HG02571 (cell line): ENCODE data around the gene CACNA1I.

Experiments
- ATAC-seq: cut with Tn5 transposase; IDR thresholded peaks from one replicate; pipeline ENCODE4 v1.9.1; 2021; ENCODE audit warnings: mild to moderate bottlenecking, moderate library complexity; ENCODE audit not compliant: unreplicated experiment

CACNA1I gene

DNA sequence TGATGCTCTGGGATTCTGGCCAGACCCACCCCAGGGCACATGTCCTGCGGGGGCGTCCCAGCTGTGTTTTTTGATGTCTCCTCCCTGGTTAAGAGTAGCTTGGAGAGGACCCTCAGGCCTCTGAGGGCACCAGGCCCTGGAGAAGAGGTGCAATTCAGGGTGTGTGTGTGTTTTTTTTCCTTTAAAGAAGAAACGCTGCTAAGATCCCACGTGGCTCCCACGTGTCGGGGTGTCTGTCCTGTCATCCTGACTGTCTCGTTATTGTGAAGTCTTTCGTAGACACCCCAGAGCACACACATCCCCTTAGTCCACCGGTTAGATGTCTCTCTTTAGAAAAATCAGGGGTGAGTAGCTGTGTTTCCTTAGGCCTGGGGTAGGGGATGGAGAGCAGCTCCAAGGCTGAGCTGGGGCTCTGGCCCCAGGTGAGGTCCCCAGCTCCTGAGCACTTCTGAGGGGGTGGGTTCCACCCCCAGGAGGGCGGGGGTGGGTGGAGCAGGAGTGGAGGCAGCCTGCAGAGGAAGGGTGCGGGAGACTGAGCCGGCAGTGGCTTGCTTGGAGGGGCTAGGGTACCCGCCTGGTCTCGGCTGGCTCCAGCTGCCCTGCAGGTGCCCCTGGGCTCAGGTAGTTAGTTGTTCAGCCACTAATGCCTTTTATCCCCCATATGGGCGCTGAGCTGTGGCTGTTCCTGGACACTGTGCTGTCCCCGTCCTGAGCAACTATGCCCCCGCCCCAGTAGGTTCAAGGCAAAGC, 116.4 kb downstream of the CACNA1I start:
- no peak for ATAC-seq

DNA sequence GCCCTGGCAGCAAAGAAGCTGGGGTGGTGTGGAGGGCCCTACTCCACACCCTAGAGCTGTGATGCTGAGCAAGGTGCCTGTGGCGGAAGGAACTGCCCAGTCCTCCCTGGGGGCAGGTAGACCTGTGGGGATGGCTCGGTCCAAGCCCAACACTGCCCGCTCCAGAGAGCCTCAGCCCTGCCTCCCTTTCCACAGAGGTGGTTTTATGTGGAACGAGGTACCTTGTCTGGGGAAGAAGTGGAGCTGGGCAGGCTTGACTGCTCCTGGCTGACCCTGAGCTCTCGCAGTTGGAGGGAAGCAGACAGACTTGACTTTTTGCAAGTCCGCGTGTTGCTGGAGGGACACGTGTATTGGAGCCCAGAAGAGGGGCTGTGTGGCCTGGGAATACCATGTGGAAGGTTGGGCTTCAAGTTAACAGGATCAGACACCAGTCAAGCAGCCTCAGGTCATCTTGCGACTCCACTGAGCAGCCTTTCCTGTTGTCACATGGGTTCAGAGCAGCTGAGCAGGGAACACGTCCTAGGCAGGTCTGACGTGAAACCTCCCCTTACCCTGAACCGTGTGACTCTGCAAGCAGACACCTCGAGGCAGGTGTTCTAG, 117.7 kb downstream of the CACNA1I start:
- ATAC-seq = no peak

DNA sequence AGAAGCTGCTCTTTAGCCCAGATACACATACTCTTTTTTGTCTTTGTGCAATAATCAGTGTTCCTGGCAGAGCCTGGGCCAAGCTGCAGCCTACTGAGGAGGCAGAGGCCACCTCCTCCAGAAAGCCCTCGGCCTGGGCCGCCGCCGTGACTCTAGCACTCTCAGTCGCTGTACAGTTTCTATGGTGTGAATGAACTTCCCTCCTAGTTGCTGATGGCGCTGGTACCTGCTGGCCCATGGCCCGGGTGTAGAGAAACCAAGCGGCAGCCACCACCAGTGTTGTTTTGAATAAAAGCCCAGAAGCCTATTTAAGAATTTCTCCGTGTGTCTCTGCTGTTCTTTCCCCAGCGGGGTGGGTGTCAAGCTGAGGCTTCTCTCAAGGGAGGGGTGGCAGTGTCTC, 118.9 kb downstream of the CACNA1I start:
- ATAC-seq = no peak

DNA sequence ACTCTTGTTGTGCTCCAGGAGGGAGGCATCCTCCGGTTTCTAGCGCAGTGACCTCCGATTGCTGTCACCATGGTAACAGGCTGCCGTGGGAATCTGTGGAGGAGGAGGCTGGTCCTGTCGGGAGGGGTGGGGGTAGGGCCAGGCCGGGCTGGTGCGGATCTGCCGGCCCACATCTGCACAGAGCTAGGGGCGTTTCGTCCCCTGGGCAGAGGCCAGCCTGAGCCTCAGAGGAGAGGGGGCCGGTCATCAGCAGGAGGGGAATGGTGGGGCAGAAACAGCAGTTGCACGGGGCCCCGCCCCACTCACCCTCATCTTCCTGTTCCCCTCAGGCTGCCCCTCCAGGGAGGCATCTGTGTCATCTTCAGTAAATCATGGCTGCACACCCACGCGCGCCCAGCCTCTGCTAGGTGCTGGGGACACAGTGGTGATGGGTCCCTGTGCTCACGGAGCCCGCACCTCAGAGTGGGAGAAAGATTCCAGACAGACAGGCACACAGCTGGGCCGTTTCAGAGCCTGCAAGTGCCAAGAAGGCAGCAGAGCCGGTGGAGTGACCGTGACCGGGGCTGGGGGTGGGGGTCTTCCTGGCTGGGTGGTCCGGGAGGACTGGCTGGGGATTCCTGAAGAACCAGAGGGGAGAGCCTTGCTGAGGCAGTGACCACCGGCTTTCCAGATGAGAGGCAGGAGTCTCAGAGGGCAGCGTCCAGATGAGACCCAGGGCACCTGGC, 120.5 kb downstream of the CACNA1I start:
- no peak for ATAC-seq

DNA sequence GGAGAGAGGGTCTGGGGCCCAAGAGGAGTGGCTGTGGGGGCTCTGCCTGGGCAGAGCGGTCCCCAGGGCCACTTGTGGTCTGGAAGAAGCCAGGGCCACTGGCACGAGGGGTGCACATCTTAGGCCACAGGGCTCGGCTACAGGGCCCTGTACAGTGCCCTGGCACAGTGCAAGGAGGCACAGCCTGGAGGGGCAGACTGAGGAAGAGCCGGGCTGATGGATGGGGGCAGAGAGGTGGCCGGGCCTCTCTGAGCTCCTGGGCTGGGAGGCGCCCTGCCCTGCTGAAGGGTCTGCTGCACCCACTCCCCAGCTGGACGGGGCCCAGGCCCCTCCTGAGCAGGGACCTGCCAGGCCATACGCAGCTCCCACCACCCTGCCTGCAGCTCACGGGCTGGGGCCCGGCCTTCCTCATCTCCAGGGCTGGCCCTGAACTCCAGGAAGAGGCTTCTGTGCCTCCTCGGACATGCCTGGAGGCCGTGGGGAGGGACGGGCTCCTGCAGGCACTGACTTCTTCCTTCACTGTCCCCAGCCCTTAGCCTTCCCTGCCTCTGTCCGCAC, 123.5 kb downstream of the CACNA1I start:
- no peak for ATAC-seq

DNA sequence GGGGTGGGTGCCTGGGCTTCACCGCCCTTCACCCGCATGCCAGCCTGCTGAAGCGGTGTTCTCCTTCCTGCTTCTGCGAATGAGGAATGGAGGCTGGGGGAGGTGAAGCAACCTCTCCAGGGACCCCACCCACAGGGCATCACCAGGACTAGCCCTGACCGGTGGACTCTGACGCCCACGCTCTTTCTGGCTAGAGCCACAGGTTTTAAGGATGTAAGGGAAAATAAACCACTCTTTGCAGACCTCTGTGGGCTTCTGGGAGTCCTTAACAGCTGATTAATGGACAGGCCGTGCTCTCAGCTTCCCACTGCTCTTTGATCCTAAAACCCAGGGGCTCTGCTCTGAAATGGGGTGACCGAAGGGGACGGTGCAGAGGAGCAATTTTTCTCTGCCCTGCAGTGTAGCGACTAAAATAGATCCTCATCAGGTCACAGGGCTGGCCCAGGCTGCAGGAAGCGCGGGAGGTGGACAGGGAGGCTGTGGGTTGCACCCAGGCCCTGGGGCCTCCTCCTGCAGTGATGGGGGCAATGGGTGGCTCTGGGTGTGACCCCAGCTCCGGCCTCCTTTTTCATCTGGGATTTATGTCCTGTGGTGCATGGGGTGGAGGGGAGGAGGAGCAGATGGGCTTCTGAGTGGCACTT, 127.4 kb downstream of the CACNA1I start:
- ATAC-seq = no peak

DNA sequence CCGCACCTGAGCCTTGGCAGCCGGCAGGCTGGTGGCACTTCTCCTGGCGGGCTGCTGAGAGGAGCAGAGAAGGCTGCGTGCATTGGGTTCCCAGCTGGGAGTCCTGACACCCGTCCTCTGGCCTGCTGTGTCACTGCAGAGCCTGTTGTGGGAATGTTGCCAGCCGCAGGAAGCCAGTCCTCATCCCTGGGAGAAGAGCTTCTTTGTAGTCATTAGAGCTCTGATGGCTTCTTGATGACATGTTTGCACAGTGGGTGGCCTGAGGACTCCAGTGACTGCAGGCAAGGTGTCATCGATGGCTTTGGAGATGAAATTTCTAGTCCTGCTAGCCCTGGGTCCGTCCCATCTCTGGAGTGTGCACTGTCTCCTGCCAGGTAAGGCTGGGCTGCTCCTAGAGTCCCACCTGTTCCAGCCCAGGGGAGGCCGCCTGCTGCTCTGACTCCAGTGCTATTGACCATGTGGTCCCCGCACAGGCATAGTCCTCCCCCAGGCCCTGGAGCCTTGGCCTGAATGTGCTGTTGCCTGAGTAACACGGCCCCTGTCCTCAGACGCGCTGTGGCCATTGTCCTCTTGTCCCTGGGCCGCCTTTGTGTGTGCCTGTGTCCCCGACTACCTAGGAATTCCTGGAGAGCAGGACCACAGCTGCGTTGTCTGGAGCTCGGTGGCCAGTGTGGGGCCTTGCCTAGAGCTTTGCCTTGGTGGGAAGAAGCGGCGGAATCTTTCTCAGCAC, 129.2 kb downstream of the CACNA1I start:
- no peak for ATAC-seq

DNA sequence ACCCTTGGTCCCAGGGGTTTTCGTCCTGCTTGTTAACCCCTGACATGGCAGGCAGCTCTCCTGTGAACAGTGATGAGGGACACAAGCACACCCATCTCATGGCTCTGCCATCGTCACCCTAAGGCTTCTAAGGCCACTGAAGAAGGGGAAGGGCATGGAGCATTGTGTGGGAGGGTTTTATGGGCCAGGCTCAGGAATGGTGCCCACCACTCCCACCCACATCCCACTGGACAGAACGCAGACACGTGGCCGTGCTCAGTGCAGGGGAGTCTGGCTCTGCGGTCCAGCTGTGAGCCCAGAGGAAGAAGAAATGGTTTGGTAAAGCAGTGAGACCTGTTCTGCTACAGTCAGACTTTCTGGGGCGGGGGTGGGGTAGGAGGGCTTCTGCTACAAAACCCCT, 130.0 kb downstream of the CACNA1I start:
- no peak for ATAC-seq

DNA sequence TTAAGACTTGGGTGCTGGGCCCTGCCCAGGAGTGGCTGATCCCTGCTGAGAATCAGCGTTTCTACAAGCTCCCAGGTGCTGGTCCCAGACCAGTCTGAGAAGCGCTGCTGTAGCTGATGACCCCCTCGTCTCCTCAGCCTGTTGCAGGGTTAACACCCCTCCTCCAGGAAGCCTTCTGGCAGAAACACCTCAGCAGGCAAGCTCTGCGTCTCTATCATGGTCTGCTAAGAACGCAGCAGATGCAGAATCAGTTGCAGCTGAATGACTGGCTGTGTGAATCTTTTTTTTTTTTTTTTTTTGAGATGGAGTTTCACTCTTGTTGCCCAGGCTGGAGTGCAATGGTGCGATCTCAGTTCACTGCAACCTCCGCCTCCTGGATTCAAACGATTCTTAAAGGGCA, 132.5 kb downstream of the CACNA1I start:
- no peak for ATAC-seq

DNA sequence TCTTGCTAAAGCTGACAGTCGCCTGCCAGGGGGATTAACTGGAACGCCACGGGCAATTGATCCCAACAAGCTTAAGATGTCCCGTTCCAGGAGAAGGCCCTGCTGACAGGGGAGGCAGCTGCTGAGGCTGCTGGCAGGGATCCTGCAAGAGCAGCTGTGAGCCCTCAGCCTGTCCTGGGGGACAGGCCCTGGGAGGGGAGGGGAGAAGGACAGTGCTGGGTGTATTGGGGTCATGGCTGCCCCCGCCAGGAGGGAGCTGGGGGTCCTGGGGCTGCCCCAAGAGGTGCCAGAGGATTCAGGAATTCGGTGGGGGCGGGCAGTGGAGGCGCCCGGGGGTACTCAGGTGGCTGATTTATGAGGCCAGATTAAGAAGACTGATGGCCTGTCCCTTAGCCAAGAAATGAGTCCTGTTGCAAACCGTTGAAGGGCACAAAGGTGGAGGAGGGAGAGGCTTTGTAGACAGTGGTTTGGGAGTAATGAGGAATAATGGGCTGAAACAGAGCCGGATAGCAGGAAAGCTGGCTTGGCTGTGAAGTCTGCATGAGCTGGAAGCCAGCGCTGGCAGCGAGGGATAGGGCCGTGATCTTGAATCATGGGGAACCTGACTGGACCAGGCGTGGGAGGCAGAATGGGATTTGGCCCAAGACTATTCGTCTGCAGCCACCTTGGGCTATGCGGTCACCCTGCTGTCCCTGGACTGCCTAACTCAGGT, 133.5 kb downstream of the CACNA1I start:
- ATAC-seq = no peak

DNA sequence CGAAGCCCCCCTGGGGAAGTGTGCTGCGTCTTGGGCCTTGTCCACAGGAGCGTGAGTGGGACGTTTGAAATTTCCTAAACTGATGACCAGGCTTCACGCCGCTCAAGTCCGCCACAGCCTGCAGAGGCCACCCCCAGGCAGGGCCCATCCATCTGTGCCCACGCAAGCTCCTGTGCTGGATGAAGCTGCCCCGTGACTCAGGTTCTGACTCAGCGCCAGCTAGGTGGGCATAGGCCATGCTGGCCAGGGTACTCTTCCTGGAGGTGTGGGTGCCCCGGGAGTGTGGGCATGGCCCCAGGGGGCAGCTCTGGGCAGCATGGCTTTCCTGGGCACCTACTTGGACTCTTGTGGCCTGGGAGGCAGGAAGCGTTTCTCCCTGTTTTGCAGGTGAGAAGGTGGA, 134.8 kb downstream of the CACNA1I start:
- ATAC-seq = no peak

DNA sequence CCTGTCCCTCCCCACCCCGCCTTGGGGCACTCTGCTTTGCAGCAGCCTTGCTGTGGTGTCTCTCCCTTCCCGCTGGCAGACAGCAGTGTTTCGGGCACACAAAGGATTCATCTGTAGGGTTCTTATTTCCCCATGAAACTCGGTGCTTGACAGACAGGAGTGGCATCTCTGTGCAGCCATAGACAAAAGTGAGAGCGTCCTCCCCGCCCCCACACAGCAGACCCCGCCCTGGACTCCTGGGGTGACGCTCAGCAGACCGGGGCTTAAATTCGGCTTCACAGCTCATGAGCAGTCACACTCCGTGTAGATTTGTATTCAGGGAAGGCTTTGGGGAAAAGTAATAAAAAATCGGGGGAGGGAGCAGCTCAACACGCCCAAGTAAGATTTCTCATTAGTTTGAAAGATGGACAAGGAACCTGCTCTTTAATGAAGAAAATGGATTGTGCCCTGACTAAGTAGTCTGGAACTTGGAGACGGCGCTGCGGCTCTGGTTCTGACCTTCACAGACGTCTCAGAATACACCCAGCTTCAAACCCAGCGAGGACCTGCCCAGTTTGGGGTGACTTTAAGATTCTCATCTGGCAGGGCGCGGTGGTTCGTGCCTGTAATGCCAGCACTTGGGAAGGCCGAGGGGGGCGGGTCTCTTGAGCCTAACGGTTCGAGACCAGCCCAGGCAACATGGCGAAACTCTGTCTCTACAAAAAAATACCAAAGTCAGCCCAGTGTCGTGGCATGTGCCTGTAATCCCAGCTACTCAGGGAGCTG, 136.0 kb downstream of the CACNA1I start:
- ATAC-seq = no peak

DNA sequence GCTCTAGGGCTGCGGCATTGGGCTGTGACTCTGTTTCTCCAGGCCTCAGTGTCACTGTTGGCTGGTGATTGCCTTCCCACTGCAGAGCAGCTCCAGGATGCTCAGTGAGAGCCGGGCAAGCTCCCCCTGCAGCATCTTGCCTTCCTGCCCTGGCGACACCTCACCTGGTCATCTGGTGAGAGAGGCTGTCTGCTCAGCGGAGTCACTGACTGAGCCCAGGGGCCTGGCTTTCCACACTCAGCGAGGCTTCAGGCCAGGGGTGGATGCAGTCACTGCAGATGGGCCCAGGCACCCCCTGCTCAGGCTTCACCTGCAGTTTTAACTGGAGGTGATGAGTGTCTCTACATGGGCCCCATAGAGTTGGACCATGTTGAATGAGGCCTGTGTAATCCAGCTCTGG, 136.8 kb downstream of the CACNA1I start:
- ATAC-seq = no peak

DNA sequence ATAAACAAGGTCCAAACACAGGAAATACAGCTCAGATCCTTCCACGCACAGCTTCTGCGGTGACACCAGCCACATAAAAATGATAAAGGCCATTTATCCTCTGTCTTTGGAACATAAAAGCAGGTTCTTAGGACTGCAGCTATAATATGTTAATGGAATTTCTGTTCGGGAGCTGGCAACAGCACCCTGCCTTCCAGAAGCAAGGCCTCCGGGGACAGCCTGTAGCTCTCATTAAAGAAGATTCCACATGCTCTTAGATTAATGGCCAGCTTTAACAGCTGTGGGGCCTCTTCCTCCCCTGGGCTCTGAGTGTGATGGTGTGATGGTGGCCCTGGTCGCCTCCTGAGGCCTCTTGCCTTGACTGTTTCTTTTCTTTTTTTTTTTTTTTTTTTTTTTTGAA, 137.3 kb downstream of the CACNA1I start:
- no peak for ATAC-seq

DNA sequence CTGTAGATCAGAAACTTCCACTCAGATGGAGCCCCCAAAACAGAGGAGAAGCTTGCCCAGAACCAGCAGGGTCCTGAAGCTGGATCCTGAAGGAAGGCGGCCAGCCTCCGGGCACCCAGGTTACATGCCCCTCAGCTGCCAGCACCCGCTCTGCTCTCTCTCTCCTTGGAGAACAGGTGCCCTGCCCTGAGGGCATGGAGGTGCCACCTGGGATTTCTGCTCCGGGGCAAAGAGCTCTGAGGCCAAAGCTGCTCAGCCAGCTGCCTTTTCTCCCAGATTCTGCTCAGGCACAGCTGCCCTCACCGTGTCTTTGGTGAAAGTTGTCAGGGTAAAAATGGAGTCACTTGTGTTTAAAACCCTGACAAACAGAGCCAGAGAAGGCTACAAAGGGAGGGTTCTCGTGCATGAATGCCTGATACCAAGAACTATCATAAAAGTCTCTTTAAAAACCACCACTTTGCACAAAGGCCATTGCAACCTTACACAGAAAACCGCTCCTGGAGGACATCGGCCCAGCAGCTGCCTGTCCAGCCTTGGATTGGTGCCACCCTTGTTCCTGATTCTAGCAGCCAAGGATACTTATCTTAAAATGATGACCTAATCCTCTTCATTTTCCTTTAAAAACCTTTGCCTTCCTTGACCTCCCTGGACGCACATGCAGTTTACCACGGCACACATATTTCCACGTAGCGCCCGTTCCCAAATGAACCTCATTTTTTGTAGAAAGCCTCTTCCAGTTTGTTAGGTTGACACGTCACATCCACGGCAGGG, 140.0 kb downstream of the CACNA1I start:
- no peak for ATAC-seq

DNA sequence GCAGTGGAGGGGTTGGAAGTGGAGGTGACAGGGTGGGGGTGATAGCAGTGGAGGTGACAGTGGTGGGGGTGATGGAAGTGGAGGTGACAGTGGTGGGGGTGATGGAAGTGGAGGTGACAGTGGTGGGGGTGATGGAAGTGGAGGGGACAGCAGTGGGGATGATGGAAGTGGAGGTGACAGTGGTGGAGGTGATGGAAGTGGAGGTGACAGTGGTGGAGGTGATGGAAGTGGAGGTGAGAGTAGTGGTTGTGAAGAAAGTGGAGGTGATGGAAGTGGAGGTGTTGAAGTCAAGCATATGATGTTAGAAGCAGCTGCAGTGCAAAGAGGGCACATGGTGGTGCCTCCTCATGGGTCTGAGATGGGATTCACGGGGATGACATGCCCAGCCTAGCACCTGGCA, 141.5 kb downstream of the CACNA1I start:
- ATAC-seq = no peak

DNA sequence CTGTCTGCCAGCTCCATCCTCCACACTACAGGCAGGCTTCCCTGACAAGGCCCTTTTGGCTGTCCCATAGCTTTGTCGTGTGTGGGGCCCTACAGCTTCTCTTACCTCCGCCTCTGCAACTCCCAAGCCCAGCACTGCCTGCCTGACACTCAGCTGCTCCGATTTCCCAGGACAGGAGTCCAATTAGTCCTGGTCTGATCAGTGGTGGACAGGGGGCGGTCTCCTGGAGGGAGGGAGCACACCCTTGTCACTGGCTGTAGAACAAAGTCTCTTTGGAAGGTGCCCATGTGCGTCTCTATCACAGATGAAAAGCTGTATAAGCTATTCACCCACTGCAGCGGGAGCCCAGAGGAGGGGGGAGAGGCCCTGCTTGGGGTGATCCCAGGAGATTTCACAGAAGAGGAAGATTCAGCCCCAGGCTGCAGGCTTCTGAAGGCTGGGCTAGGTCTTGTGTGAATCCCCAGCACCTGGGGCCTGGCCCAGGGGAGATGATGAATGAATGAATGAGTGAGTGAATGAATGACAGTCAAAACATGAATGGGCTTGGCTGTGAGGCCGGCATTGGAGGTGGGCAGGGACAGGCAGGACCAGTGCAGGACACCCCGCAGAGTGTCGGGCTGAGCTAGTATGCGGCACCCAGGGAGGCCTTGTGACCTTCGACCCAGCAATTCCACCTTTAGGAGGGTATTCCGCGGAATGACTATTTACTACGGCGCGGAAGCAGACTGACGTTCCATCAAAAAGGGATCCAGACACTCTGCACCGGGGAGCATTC, 142.4 kb downstream of the CACNA1I start:
- ATAC-seq = no peak

DNA sequence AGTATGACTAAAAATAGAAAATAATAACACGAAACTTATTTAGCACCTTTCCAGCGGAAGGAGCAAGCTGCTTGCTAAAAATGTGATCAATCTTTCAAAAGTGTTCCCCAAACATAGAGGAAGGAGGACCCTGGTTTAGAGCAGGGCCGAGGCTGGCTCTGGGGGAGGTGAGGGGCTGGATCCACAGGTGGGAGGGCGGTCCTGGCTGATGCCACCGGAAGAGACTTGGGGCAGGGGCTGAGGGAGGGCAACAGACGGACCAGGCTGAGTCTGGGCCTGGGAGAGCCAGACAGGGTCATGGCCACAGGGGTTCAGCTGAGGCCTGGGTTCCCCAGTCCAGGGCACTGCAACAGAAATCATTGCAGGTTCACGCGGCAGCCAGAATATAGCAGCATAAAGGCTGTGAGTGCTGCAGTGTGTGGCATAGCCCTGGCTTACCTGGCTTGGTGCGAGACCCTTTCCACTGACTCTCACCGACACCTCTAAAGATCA, 143.3 kb downstream of the CACNA1I start:
- no peak for ATAC-seq
